ENCODE results near the gene SERPINA7. TPM values are rescaled to one million over a fixed set of nuclear protein-coding genes. Genes with fewer than 3 reads are reported as not detected.
"Not testable (repeated sequence)": the region's sequence is repeated elsewhere in the genome, so short reads cannot be mapped to it uniquely, and the experiment has no call there.

The SERPINA7 gene
- total RNA-seq, 3 donors from 2014 or later, result not detected

DNA sequence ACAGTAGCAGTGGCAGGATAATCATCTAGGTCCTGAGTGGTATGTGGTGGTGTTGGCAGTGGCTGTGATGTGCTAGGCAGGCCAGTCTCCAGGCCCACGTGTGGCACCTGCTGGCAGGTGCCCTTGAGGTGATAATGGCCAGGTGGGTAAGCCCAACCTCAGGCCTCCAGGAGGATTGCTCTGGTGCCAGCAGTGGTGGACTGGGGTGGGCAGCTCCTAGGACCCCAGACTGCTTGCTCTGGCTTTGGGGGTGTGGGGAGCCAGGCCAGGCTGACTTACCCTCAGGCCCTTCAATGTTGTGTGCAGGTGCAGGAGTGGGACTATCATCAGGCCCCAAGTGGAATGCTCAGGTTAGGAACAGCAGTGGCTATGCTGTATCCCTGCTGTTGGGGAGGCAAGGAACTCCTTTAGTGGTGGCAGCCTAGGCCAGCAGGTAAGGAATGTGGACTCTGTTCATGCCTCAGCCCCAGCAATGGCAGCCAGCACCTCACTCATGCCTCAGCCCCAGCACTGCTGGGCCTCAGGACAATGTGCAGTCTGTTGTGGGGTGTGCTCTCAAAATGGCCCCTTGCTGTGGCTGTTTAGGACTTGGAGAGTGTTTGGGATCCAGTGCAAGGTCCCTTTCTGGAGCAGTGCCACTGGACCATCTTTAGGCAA is 24.3 kb downstream of the SERPINA7 start:
- H3K4me3 ChIP-seq, result no peak overlapping the region
- H3K9me3 ChIP-seq, result no peaks in the 10 kb centered on the region
- DNase-seq, result no peak
- intact Hi-C loops (cut with DNase I, micrococcal nuclease), result no loop called here
- ATAC-seq, result no peak
- no peaks in the 10 kb centered on the region for H3K4me1 ChIP-seq (ENCODE audit: low read depth)
- TF ChIP-seq, protein P1, sequence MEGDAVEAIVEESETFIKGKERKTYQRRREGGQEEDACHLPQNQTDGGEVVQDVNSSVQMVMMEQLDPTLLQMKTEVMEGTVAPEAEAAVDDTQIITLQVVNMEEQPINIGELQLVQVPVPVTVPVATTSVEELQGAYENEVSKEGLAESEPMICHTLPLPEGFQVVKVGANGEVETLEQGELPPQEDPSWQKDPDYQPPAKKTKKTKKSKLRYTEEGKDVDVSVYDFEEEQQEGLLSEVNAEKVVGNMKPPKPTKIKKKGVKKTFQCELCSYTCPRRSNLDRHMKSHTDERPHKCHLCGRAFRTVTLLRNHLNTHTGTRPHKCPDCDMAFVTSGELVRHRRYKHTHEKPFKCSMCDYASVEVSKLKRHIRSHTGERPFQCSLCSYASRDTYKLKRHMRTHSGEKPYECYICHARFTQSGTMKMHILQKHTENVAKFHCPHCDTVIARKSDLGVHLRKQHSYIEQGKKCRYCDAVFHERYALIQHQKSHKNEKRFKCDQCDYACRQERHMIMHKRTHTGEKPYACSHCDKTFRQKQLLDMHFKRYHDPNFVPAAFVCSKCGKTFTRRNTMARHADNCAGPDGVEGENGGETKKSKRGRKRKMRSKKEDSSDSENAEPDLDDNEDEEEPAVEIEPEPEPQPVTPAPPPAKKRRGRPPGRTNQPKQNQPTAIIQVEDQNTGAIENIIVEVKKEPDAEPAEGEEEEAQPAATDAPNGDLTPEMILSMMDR (IDR thresholded peaks at IDR 0.05), result no peak
- no peaks in the 10 kb centered on the region for H3K36me3 ChIP-seq (ENCODE audit: low read depth)

DNA sequence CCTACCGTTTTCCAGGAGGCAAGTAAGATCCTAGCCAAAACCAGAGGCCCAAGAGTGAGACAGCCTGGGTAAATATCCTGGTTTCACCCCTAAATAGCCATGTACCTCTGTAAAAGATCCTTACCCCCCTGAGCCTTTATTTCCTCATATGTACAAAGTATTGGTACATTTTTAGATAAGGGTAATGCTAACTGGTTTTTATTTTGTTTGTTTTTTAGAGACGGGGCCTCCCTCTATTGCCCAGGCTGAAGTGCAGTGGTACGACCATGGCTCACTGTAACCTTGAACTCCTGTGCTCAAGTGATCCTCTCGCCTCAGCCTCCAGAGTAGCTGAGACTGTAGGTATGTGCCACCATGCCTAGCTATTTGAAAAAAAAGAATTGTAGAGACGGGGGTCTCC is 29.4 kb downstream of the SERPINA7 start:
- no peak overlapping the region for H3K4me3 ChIP-seq
- no peaks in the 10 kb centered on the region for H3K9me3 ChIP-seq
- intact Hi-C loops (cut with DNase I, micrococcal nuclease), result no loop called here
- H3K4me1 ChIP-seq (ENCODE audit: low read depth), result no peaks in the 10 kb centered on the region
- no peaks in the 10 kb centered on the region for H3K36me3 ChIP-seq (ENCODE audit: low read depth)
- ATAC-seq (no peak), DNase-seq (no peak)
- TF ChIP-seq, protein P1 (IDR thresholded peaks at IDR 0.05), result no peak

DNA sequence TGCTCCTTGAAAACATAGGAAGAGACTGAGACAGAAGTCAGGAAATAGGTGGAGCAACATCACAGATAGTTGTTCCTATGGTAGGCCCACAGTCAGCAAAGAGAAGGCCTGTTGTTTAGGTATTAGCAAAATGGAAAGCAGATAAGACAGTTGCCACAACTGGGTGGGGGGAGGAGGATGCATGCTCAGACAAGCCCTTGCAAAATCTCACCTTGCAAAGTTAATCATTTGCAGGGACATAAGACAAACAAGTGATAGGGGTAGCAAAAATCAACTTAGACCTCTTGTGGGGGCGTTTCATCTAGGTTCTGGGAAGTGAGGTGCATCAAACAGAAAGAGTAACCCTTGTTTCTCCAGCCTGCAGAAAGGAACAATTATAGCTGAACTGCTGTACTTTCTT is 30.7 kb downstream of the SERPINA7 start:
- no peak overlapping the region for H3K4me3 ChIP-seq
- intact Hi-C loops (cut with DNase I, micrococcal nuclease), result no loop called here
- H3K4me1 ChIP-seq (ENCODE audit: low read depth), result no peaks in the 10 kb centered on the region
- no peak for DNase-seq
- TF ChIP-seq, protein P1 (IDR thresholded peaks at IDR 0.05), result no peak
- no peaks in the 10 kb centered on the region for H3K36me3 ChIP-seq (ENCODE audit: low read depth)
- no peaks in the 10 kb centered on the region for H3K9me3 ChIP-seq
- no peak for ATAC-seq

- Histone ChIP-seq H3K9me3 (no peaks in the 10 kb centered on the region), H3K4me3 (no peak overlapping the region), H3K36me3 (ENCODE audit: low read depth) (no peaks in the 10 kb centered on the region), H3K4me1 (ENCODE audit: low read depth) (no peaks in the 10 kb centered on the region)
- DNase-seq, result no peak
- intact Hi-C loops (cut with DNase I, micrococcal nuclease), result no loop called here
- TF ChIP-seq, protein P1 (IDR thresholded peaks at IDR 0.05), result no peak
- ATAC-seq, result no peak
Measured at GRCh38 chrX:106005684-106006083, 32.8 kb downstream of the SERPINA7 start.

DNA sequence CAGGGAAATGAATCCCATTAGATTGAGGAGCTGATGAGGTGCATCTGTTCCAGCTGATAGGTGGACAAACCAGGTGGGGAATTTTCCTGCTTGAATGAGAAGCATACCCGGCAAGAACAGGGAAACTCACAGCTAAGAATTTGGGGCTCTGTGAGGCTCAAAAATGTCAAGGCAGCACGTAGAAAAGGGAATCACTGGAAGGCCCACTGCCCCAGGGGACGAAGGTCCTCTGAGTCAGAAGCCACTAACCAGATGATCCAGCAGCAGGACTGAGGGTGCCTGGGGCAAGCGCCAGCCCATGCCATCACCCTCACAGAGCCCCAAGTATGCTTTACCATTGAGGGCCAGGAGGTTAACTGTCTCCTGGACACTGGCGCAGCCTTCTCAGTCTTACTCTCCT is 37.9 kb downstream of the SERPINA7 start:
- H3K9me3 ChIP-seq; H3K4me3 ChIP-seq; intact Hi-C loops (cut with DNase I, micrococcal nuclease); DNase-seq; H3K36me3 ChIP-seq (ENCODE audit: low read depth); H3K4me1 ChIP-seq (ENCODE audit: low read depth); ATAC-seq: not testable (repeated sequence)

DNA sequence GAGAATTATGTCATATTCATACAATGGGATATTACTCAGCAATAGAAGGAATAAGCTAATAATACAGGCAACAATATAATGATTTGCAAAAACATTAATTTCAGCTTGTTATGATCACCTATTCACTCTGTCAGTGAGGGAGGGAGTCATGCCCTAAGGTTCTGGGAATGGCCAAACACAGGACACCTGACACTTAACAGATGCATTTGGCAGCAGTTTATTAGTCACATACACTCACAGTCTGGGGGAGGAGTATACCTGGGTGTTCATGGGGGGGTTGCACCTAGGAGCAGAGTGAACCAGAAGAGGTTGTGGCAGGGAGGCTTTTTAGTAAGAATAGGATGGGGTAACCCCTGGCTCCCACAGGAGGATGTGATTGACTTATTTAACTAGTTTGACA is 38.3 kb downstream of the SERPINA7 start:
- no peaks in the 10 kb centered on the region for H3K9me3 ChIP-seq
- H3K36me3 ChIP-seq (ENCODE audit: low read depth), result no peaks in the 10 kb centered on the region
- intact Hi-C loops (cut with DNase I, micrococcal nuclease), result no loop called here
- TF ChIP-seq, protein P1 (IDR thresholded peaks at IDR 0.05), result no peak
- no peak for DNase-seq
- H3K4me1 ChIP-seq (ENCODE audit: low read depth), result no peaks in the 10 kb centered on the region
- no peak for ATAC-seq
- no peak overlapping the region for H3K4me3 ChIP-seq
